CD4-positive, alpha-beta memory T cell (primary cell): ENCODE data around the gene SPSB2. TPM values are rescaled to one million over a fixed set of nuclear protein-coding genes. Genes with fewer than 3 reads are reported as not detected.
"Not testable (repeated sequence)": the region's sequence is repeated elsewhere in the genome, so short reads cannot be mapped to it uniquely, and the experiment has no call there.

Experiments used
- CTCF ChIA-PET: fragments of 350-600 bp; sonication (Branson Sonifier 250); formaldehyde crosslinking; loops from one replicate; lab custom pipeline; 2021; ENCODE audit warnings: inconsistent platforms; ENCODE audit not compliant: partially characterized antibody; lab: Charles Lee
- POLR2A ChIA-PET: fragments of 350-600 bp; sonication (Branson Sonifier 250); formaldehyde crosslinking; loops from one replicate; lab custom pipeline; 2021; ENCODE audit not compliant: partially characterized antibody; lab: Charles Lee
- DNase-seq, 5 donors: peaks; one replicate each; pipeline versions ENCODE4 v3.0.0 to v3.0.0-alpha.2; 2020 to 2022; ENCODE audit warnings: mixed read lengths in 1 of 5
- H3K27ac ChIP-seq: one replicate; pipeline ENCODE4 v1.7.0; 2013; ENCODE audit warnings: low read depth, low read length
- H3K27me3 ChIP-seq: 2 replicates; pipeline ENCODE4 v1.7.0; 2013; ENCODE audit warnings: mild to moderate bottlenecking, low read length, moderate library complexity; ENCODE audit not compliant: insufficient read depth
- H3K36me3 ChIP-seq: 2 replicates; pipeline ENCODE4 v1.7.0; 2013; ENCODE audit warnings: mild to moderate bottlenecking, low read length, moderate library complexity; ENCODE audit not compliant: insufficient read depth
- H3K4me1 ChIP-seq: 2 replicates; pipeline ENCODE4 v1.7.0; 2013; ENCODE audit warnings: mild to moderate bottlenecking, low read length, moderate library complexity; ENCODE audit not compliant: insufficient read depth
- H3K4me3 ChIP-seq, 2 donors: one replicate each; pipeline ENCODE4 v1.7.0; 2013; ENCODE audit warnings: low read length in 2 of 2, mild to moderate bottlenecking in 1 of 2
- H3K9me3 ChIP-seq, 2 donors: one replicate each; pipeline ENCODE4 v1.7.0; 2013; ENCODE audit warnings: low read length in 2 of 2, control low read depth in 1 of 2; ENCODE audit not compliant: control insufficient read depth in 1 of 2
- H3K27ac Mint-ChIP-seq, 7 donors: one replicate each; pipeline ENCODE4 v1.8.0; 2020 to 2021; ENCODE audit warnings: mixed read lengths in 7 of 7, mild to moderate bottlenecking in 6 of 7, inconsistent platforms in 3 of 7, moderate library complexity in 3 of 7
- H3K27me3 Mint-ChIP-seq, 2 donors: one replicate each; pipeline ENCODE4 v1.8.0; 2020 to 2021; ENCODE audit warnings: mixed read lengths in 2 of 2
- H3K36me3 Mint-ChIP-seq, 2 donors: one replicate each; pipeline ENCODE4 v1.8.0; 2020 to 2021; ENCODE audit warnings: mixed read lengths in 2 of 2, inconsistent platforms in 1 of 2, mild to moderate bottlenecking in 1 of 2
- H3K4me1 Mint-ChIP-seq, 4 donors: one replicate each; pipeline ENCODE4 v1.8.0; 2020 to 2021; ENCODE audit warnings: mixed read lengths in 4 of 4, mild to moderate bottlenecking in 1 of 4
- H3K4me3 Mint-ChIP-seq, 8 donors: one replicate each; pipeline ENCODE4 v1.8.0; 2020 to 2021; ENCODE audit warnings: mixed read lengths in 8 of 8, mild to moderate bottlenecking in 7 of 8, moderate library complexity in 6 of 8, inconsistent platforms in 3 of 8
- H3K9me3 Mint-ChIP-seq, 8 donors: one replicate each; pipeline ENCODE4 v1.8.0; 2020 to 2021; ENCODE audit warnings: mixed read lengths in 8 of 8, mild to moderate bottlenecking in 5 of 8, inconsistent platforms in 3 of 8, moderate library complexity in 1 of 8
- intact Hi-C: fragments of 100-400 bp; cut with micrococcal nuclease; formaldehyde crosslinking; loops from one replicate; pipeline ENCODE4 v1.15.1; 2023
- polyA plus RNA-seq, 2 donors: library from polyadenylated mRNA; unstranded; fragments of 300-500 nt; fragmentation: Illumina TruSeq; gene quantifications; one replicate each; pipeline ENCODE4 v1.2.3, GENCODE V29; 2021
- total RNA-seq, 2 experiments: library from RNA; stranded (reverse); gene quantifications; one replicate each; pipeline ENCODE4 v1.2.3, GENCODE V29; 2021

Gene SPSB2
- total and polyA plus RNA-seq, 4 experiments from 2014 or later: 16.6 to 25.5 (median 20.8) TPM

GRCh38 chr12:6899837-6900519 lies 26.9 kb upstream of the SPSB2 start:
- no peaks in the 10 kb centered on the region for H3K9me3 ChIP-seq
- POLR2A ChIA-PET: interaction anchor here (1.0 kb wide), 1 partner anchor 27 kb away, joined by 5 read pairs; the partner anchor contains the start of gene SPSB2

GRCh38 chr12:6899427-6899826 lies 26.3 kb upstream of the SPSB2 start:
- Histone ChIP-seq H3K27me3 (no peaks in the 10 kb centered on the region), H3K9me3 (no peaks in the 10 kb centered on the region), H3K27ac (no peak overlapping the region), H3K36me3 (no peaks in the 10 kb centered on the region), H3K4me1 (peaks cover 10% of the 10 kb centered on the region), H3K4me3 (no peak overlapping the region)
- Mint-ChIP-seq H3K4me1 (peaks cover 0 to 10% (median 8%) of the 10 kb centered on the region in 4 donors), H3K27ac (peak overlapping the region in 2 of 7 donors; percentile 1 to 61), H3K9me3 (peaks cover 0 to 2% (median 0%) of the 10 kb centered on the region in 8 donors), H3K27me3 (no peaks in the 10 kb centered on the region), H3K4me3 (no peak overlapping the region), H3K36me3 (no peaks in the 10 kb centered on the region)
- intact Hi-C loops: no loop called here
- ChIA-PET POLR2A (interaction anchor here (1.0 kb wide), 1 partner anchor 26 kb away, joined by 5 read pairs; the partner anchor contains the start of gene SPSB2), CTCF (interaction anchor here (0.8 to 1.3 kb wide), 3 partner anchors 8 to 25 kb away, joined by 4 to 8 read pairs (median 4); partner anchors contain the start of gene ENO2)
- DNase-seq: no peak

More at GRCh38 chr12:6899837-6900519, 26.9 kb upstream of the SPSB2 start:
- Mint-ChIP-seq H3K27ac (peak overlapping the region in 1 of 7 donors; percentile 1), H3K27me3 (no peaks in the 10 kb centered on the region), H3K4me1 (peaks cover 0 to 10% (median 8%) of the 10 kb centered on the region in 4 donors), H3K9me3 (peaks cover 0 to 2% (median 0%) of the 10 kb centered on the region in 8 donors), H3K4me3 (no peak overlapping the region), H3K36me3 (no peaks in the 10 kb centered on the region)
- no peaks in the 10 kb centered on the region for H3K36me3 ChIP-seq
- peaks cover 13% of the 10 kb centered on the region for H3K4me1 ChIP-seq
- no peak overlapping the region for H3K4me3 ChIP-seq
- CTCF ChIA-PET: interaction anchor here (1.2 to 1.3 kb wide), 2 partner anchors 9 to 25 kb away, joined by 4 to 8 read pairs; no protein-coding TSS in a partner anchor
- intact Hi-C loops: no loop called here
- no peak overlapping the region for H3K27ac ChIP-seq
- no peaks in the 10 kb centered on the region for H3K27me3 ChIP-seq
- no peak for DNase-seq

GRCh38 chr12:6896846-6897435 lies 23.8 kb upstream of the SPSB2 start:
- ChIA-PET POLR2A (no interaction called here), CTCF (interaction anchor here (0.8 to 1.2 kb wide), 4 partner anchors 11 to 211 kb away, joined by 3 to 7 read pairs (median 4); no protein-coding TSS in a partner anchor)
- Histone ChIP-seq H3K4me3 (no peak overlapping the region), H3K4me1 (peaks cover 3% of the 10 kb centered on the region), H3K27me3 (no peaks in the 10 kb centered on the region), H3K36me3 (no peaks in the 10 kb centered on the region), H3K27ac (no peak overlapping the region), H3K9me3 (no peaks in the 10 kb centered on the region)
- Mint-ChIP-seq H3K4me3 (no peak overlapping the region), H3K9me3 (peaks cover 0 to 2% (median 0%) of the 10 kb centered on the region in 8 donors), H3K4me1 (peaks cover 0 to 8% (median 2%) of the 10 kb centered on the region in 4 donors), H3K27ac (no peak overlapping the region), H3K27me3 (no peaks in the 10 kb centered on the region), H3K36me3 (no peaks in the 10 kb centered on the region)
- DNase-seq: no peak
- intact Hi-C loops: no loop called here

- Histone ChIP-seq H3K36me3 (no peaks in the 10 kb centered on the region), H3K27ac (no peak overlapping the region), H3K9me3 (no peaks in the 10 kb centered on the region), H3K4me3 (no peak overlapping the region), H3K4me1 (peaks cover 16% of the 10 kb centered on the region), H3K27me3 (no peaks in the 10 kb centered on the region)
- intact Hi-C loops: no loop called here
- CTCF ChIA-PET: interaction anchor here (4.4 kb wide), 1 partner anchor 24 kb away, joined by 151 read pairs; the partner anchor contains the start of genes SPSB2 and TPI1
- Mint-ChIP-seq H3K27ac (no peak overlapping the region), H3K27me3 (no peaks in the 10 kb centered on the region), H3K4me1 (peaks cover 5 to 15% (median 11%) of the 10 kb centered on the region in 4 donors), H3K36me3 (no peaks in the 10 kb centered on the region), H3K9me3 (peaks cover 0 to 2% (median 0%) of the 10 kb centered on the region in 8 donors), H3K4me3 (no peak overlapping the region)
- POLR2A ChIA-PET: interaction anchor here (0.9 to 1.0 kb wide), 2 partner anchors 11 to 21 kb away, joined by 3 read pairs; partner anchors contain the start of gene SPSB2
- no peak for DNase-seq
Observed at GRCh38 chr12:6894321-6894720, 21.2 kb upstream of the SPSB2 start.

GRCh38 chr12:6892683-6893082 lies 19.6 kb upstream of the SPSB2 start:
- peaks cover 5 to 15% (median 11%) of the 10 kb centered on the region in 4 donors for H3K4me1 Mint-ChIP-seq
- intact Hi-C loops, H3K36me3 ChIP-seq, H3K4me3 ChIP-seq, DNase-seq, H3K9me3 Mint-ChIP-seq, H3K27me3 Mint-ChIP-seq, H3K27me3 ChIP-seq, H3K36me3 Mint-ChIP-seq, H3K9me3 ChIP-seq, H3K27ac ChIP-seq: not testable (repeated sequence)
- peak overlapping the region in 4 of 7 donors; percentile 12 to 95 (median 38) for H3K27ac Mint-ChIP-seq
- POLR2A ChIA-PET: interaction anchor here (2.4 to 4.0 kb wide), 2 partner anchors 22 to 33 kb away, joined by 18 to 133 read pairs; partner anchors contain the start of gene SPSB2
- peak overlapping the region in 2 of 8 donors; percentile 27 to 40 for H3K4me3 Mint-ChIP-seq
- CTCF ChIA-PET: interaction anchor here (0.6 to 4.4 kb wide), 5 partner anchors 10 to 22 kb away, joined by 3 to 151 read pairs (median 10); partner anchors contain the start of genes SPSB2 and TPI1
- peaks cover 16% of the 10 kb centered on the region for H3K4me1 ChIP-seq

GRCh38 chr12:6891646-6892001 lies 18.5 kb upstream of the SPSB2 start:
- Histone ChIP-seq H3K9me3 (no peaks in the 10 kb centered on the region), H3K27ac (peak overlapping the region; percentile 91), H3K27me3 (no peaks in the 10 kb centered on the region), H3K4me3 (peak overlapping the region; percentile 74 to 93), H3K4me1 (peaks cover 16% of the 10 kb centered on the region), H3K36me3 (no peaks in the 10 kb centered on the region)
- Mint-ChIP-seq H3K4me3 (peak overlapping the region; percentile 82 to 87 (median 84)), H3K9me3 (no peaks in the 10 kb centered on the region), H3K27me3 (no peaks in the 10 kb centered on the region), H3K27ac (peak overlapping the region; percentile 92 to 98 (median 95)), H3K4me1 (peaks cover 5 to 15% (median 11%) of the 10 kb centered on the region in 4 donors), H3K36me3 (no peaks in the 10 kb centered on the region)
- DNase-seq: no peak
- intact Hi-C loops: loop anchor here (1.0 kb wide), 5 partner anchors 13 to 127 kb away; partner anchors contain the start of genes ENO2, LPCAT3, LRRC23 and SPSB2
- CTCF ChIA-PET: interaction anchor here (0.6 to 4.4 kb wide), 20 partner anchors 8 to 217 kb away, joined by 3 to 151 read pairs (median 4); partner anchors contain the start of genes C1RL, CDCA3, LRRC23 and SPSB2
- POLR2A ChIA-PET: interaction anchor here (0.7 to 4.0 kb wide), 35 partner anchors 9 to 351 kb away, joined by 3 to 133 read pairs (median 6); partner anchors contain the start of genes ATN1, C12orf57, CDCA3 and COPS7A
